GM21825 (cell line): Measurements from ENCODE around the gene ADAMTS12.

Experiments used
- ATAC-seq: cut with Tn5 transposase; IDR thresholded peaks from one replicate; pipeline ENCODE4 v1.9.1; 2021; ENCODE audit warnings: mild to moderate bottlenecking, moderate library complexity; ENCODE audit not compliant: unreplicated experiment

The ADAMTS12 gene

DNA sequence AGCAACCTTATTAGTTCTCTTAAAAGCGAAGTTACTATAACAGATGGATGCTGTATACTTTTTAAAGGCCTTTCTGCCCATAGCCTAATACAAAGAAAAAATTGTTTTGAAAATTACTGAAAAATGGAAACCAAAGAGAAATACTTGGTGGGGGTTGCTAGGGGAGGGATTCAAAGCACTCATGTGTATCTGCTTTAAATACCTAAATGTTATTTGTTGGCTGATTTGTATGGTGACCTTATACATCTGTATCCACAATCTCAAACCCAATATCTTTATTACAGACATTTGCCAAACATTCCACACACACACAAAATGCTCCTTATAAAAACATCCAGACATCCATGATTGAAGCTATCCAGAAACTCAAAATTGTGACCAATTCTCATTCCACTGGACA is 172.0 kb downstream of the ADAMTS12 start:
- ATAC-seq, result no peak

GRCh38 chr5:33715661-33716060 is 176.1 kb downstream of the ADAMTS12 start:
- ATAC-seq, result no peak

DNA sequence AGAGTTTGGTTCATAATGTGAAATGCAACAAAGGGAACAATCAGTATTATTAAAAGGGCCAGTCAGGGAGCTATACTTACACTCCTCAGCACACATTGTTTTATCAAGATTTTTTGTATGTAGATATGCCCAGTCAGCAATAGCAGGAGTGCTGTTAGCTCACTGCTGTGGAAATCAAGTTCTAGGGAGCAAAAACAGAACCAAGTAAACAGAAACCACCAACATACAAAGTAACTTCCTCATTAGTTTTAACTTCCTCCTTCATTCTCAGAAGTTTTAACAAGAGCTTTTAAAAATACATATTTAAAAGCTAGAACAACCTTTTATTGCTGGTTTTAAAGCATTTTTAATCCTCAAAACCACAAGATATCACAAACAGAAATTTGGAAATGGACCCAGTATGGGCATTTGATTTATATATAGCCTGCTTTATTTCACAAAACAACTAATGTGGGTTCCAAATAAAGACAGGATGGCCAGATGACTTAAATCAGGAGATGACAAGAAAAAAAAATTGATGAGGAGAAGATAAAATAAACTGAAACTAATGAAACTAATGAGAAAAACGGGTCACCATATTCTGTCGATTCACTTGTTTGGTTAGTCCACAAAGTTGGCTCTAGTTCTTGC is 178.5 kb downstream of the ADAMTS12 start:
- ATAC-seq, result no peak

DNA sequence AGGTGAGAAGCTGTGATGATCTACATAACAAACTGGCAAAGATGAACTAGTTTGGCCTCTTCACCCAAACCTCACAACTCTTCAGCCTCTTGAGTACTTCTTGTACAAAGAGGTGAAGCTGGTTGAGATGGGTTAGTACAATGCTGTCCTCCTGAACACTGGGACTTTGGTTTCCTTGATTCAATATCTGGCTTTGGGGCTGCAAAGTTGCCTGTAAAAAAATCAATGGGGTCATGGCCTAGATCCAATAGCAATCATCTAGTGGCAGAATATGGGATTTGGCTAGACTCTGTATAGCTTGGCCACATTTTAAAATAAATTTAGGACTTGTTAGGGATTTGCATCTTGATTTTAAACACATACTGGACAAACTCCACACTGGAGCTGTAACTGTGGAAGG is 179.1 kb downstream of the ADAMTS12 start:
- no peak for ATAC-seq

- no peak for ATAC-seq
Observed at GRCh38 chr5:33711094-33711679, 180.6 kb downstream of the ADAMTS12 start.

GRCh38 chr5:33702867-33703266 is 188.9 kb downstream of the ADAMTS12 start:
- no peak for ATAC-seq

DNA sequence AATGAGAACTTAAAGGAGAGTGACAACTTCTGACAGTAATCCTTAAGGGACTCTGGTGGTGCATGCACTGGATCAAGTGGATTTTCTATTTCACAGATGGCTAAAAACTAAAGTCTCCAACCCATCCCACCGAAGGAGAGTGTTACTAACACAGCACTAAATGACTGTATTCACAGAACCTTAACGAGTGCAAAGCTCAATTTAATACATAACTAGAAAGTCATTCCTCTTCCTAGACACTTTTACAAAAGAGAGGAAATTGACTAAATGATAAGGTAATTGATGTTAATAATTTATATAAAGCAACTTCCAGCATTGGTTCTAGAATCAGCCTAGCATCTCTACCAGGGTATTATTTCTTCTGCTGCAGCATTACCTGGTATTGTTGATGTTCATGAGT is 189.8 kb downstream of the ADAMTS12 start:
- ATAC-seq, result no peak

DNA sequence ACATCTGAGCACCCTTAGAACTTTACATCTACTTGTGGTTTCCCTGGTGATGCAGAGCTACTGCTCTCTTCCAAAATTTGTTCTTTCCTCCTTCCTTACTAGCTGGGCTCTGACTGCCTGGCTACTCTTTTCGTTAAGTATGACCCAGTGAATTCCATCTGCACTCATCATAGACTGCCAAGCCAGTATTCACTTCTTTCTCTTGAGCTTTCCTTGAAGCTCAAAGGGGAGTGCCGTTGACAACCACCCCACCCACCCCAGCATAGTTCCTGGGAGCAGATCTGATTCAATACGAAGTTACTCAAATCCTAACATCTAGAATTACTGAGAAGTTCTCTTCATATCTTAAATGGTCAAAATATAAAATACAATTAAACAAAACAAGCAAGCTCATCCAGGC is 190.5 kb downstream of the ADAMTS12 start:
- ATAC-seq, result no peak

DNA sequence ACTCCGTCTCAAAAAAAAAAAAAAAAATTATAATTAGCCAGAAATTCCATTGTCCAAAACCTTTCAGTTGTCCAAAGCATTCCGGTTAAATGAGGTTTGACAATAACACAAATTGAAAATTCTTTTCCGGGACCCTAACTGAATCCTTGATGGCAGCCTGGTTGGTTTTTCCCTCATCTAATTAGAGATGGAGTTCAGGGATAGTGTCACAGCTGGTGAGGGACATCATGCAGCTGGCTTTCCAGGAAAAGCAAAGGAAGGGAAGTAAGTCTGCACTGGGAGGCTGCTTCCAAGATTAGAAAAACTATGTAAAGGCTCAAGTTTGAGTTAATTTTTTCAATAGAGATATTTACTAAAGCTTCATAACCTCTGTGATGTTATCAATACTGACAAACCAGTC is 195.4 kb downstream of the ADAMTS12 start:
- ATAC-seq, result no peak

DNA sequence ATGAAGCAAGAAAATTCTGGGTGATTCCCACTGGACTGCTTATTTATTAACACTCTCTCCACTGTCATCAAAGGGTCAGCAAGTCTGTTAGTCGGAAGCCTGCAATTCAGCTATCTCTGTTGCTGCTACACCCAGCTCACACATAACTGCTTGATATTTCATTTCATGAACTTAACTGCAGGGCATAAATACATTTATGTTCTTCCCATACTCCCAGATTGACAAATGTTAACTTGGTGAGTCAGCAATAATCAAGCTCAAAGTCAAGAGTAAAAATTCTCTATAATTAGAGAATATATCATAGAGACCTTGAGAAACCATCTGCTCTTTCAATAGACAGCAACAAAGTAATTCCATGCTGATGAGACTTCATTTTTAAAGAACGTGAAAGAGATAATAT is 198.8 kb downstream of the ADAMTS12 start:
- ATAC-seq, result no peak

DNA sequence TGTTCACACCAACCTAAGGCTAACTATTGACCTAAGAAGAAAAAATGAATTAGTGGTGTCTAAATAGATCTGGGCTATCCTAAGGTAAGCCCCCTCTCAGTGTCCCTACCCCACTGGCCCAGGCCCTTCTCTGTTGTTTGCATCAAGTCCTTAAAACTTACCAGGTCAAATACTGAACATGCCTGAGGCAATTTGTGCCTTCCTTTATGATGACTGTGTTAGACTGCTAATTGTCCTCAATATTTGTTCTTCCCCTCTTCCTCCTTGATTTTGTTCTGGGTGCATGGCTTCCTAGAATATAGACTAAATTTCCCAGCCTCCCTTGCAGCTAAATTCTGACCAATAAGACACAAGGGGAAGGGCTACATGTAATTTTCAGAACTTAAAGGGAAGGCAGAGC is 199.9 kb downstream of the ADAMTS12 start:
- no peak for ATAC-seq

DNA sequence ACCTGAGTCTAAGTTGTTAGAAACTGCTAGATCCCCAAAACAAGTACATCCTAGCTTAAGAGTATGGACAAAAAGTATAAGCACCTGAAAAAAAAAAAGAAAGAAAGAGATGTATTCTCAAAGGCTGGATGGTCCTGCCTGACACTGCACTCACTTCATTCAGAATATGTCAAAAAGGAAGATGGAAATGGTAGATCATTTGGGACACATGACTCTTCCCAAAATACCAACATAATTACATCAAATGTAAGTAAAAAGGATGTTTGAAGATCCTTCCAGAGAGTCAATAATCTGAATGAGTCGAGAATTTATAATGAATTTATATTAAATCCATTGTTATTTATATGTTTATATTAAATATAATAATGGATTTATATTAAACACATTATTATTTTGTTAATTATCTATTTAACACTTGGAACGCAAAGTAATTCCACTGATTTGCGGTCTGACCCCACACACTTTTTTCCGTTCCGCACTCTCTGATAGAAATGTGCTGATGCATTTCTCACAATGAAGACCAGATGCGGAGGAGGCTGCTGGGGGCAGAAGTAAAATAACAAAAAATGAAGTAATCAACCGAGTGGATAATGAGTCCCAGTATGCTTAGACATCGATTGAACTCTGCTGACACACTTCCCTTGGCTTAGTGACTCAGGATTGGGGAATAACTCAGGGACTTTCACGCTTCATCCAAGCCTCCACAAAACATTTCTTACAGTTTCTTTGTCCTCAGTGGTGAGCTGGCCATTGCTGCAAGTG is 201.2 kb downstream of the ADAMTS12 start:
- no peak for ATAC-seq

DNA sequence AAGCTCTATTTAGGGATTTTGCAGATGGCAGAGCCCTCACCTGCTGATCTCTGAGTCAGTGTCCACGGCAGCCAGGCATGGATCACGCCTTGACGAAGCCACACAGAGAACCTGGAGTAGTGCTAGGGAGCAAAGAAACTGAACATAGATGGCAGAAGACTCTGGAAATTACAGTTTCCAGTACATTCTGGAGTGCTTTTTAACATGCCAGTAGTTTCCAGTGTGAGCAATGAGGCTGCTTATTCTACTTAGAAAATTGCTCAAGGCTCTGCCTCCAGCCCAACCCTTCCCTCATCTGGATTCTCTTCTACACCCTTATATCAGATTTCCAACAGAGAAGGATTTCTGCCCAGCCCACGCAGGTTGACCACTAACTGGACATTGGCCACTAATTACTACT is 203.3 kb downstream of the ADAMTS12 start:
- ATAC-seq, result no peak

DNA sequence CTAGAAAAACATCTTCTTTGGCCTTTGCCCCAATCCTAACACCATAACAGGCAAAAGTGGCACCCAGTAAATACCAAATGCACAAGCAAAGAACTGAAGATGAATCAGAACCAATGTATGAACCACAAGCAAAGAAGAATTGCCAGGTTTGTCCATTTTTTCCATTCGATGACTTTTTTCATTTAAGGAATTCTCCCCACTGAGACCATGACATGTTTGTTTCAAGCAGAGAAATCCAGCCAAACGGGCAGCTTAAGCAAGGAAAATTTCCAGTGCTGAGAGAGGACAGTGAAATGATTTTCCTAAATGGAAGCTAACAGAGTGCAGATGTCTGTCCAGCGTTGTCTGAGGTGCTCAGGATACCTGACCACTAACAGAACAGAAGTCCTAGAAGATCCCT is 203.7 kb downstream of the ADAMTS12 start:
- no peak for ATAC-seq

- no peak for ATAC-seq
Observed at GRCh38 chr5:33685873-33686755, 205.7 kb downstream of the ADAMTS12 start.

DNA sequence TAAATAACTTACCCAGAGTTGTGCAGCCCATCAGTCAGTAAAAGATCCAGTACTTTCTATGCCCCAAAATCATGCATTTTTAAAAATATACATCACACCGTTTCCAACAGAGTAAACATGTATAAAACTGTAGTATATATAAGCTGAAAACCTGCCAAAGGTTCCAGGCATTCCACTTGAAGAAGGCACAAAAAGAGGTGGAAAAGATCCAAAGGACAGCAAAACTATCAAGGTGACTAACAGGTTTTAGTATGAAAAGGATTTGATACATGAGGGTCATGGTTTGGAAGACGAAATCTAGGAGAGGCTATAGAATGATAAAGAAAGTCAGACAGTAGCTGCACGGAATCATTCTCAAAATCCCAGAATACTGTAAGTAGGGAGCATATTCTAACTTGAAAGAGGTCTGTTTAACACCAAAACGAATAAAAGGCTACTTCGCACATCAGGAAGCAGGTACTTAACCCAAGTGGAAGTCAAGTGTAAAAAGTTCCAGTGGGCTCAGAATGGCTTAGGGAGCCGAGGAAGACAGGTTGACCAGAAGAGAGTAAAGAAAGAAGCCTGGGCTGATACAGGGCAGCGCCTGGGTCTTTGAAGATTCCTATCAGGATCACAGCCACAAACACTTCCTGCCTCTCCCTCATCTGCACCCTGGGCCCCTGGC is 207.2 kb downstream of the ADAMTS12 start:
- ATAC-seq, result no peak

GRCh38 chr5:33679791-33680190 is 212.0 kb downstream of the ADAMTS12 start:
- no peak for ATAC-seq

GRCh38 chr5:33675958-33676464 is 215.8 kb downstream of the ADAMTS12 start:
- ATAC-seq, result peak; percentile 76

- ATAC-seq, result no peak
Observed at GRCh38 chr5:33671700-33672291, 220.0 kb downstream of the ADAMTS12 start.

DNA sequence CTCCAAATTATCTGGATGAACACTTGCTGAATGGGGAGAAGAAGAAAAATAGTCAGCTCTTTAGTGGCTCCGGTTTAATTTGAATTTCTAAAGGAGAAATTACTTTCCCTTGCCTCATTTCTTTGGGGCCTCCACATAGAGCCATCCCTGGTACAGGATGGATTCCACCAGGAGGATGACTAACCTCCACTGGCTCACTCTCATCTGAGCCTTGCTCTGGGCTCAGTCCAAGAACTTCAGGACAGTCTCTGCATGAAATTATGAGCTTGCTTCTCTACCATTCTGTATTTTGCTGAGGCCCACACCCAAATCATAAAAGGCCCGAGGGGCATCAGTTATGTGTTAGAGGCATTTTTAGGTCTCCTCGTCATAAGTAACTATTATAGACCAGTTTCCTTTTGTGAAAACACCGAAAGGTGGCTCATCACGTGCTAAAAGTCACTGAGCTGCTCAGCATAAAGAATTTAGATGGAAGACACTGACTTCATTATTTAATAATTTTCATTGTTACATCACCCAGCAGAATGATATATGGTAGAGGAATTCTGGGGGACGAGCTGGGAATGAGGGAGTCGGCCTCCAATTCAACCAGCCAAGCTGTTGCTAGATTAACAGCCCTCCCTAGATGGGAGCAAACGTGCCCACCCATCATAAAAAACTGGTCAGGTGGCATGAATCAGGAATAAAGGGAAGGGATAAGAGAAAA is 228.9 kb downstream of the ADAMTS12 start:
- no peak for ATAC-seq
